Astrocyte (in vitro differentiated cells and primary cell): ENCODE results near the gene OR51A7. TPM values are rescaled to one million over a fixed set of nuclear protein-coding genes. Genes with fewer than 3 reads are reported as not detected.

Source experiments
- DNase-seq: peaks from one replicate; pipeline ENCODE4 v3.0.0-alpha.2; 2010; ENCODE audit warnings: low read depth
- FAIRE-seq: peaks from 2 replicates; lab custom pipeline; 2011; peaks lifted over from hg19 to GRCh38; lab: Jason Lieb, UNC
- H2AFZ ChIP-seq: 2 replicates; pipeline ENCODE4 v1.6.0; 2012; ENCODE audit warnings: low read depth, low read length, inconsistent platforms
- H3K27ac ChIP-seq: 2 replicates; pipeline ENCODE4 v1.5.1; 2011; ENCODE audit warnings: low read depth, low read length, inconsistent platforms
- H3K27me3 ChIP-seq: 2 replicates; pipeline ENCODE4 v1.6.0; 2011; ENCODE audit warnings: low read length, inconsistent platforms; ENCODE audit not compliant: insufficient read depth
- H3K36me3 ChIP-seq: 2 replicates; pipeline ENCODE4 v1.5.1; 2011; ENCODE audit warnings: low read length, inconsistent platforms; ENCODE audit not compliant: insufficient read depth
- H3K4me1 ChIP-seq: 2 replicates; pipeline ENCODE4 v1.5.1; 2011; ENCODE audit warnings: low read length, inconsistent platforms; ENCODE audit not compliant: insufficient read depth
- H3K4me2 ChIP-seq: 2 replicates; pipeline ENCODE4 v1.6.0; 2012; ENCODE audit warnings: low read length, inconsistent platforms
- H3K4me3 ChIP-seq: 2 replicates; pipeline ENCODE4 v1.5.1; 2011; ENCODE audit warnings: low read depth, mild to moderate bottlenecking, low read length, inconsistent platforms; ENCODE audit not compliant: insufficient read depth
- H3K79me2 ChIP-seq: 2 replicates; pipeline ENCODE4 v1.6.0; 2012; ENCODE audit warnings: mild to moderate bottlenecking, low read length, inconsistent platforms; ENCODE audit not compliant: insufficient read depth
- H3K9ac ChIP-seq: 2 replicates; pipeline ENCODE4 v1.6.0; 2012; ENCODE audit warnings: mild to moderate bottlenecking, low read length, inconsistent platforms
- H3K9me3 ChIP-seq: 2 replicates; pipeline ENCODE4 v1.5.1; 2012; ENCODE audit warnings: low read depth, mild to moderate bottlenecking, low read length, inconsistent platforms; ENCODE audit not compliant: insufficient read depth
- H4K20me1 ChIP-seq: 2 replicates; pipeline ENCODE4 v1.6.0; 2012; ENCODE audit warnings: low read length, inconsistent platforms; ENCODE audit not compliant: insufficient read depth
- H3K27ac Mint-ChIP-seq: one replicate; pipeline ENCODE4 v1.8.0; 2021; ENCODE audit warnings: mild to moderate bottlenecking, mixed read lengths; ENCODE audit not compliant: unreplicated experiment
- H3K27me3 Mint-ChIP-seq: one replicate; pipeline ENCODE4 v1.8.0; 2021; ENCODE audit warnings: low read depth, mixed read lengths; ENCODE audit not compliant: unreplicated experiment
- H3K36me3 Mint-ChIP-seq: one replicate; pipeline ENCODE4 v1.8.0; 2021; ENCODE audit warnings: low read depth, mixed read lengths; ENCODE audit not compliant: unreplicated experiment
- H3K4me1 Mint-ChIP-seq: one replicate; pipeline ENCODE4 v1.8.0; 2021; ENCODE audit warnings: low read depth, mixed read lengths; ENCODE audit not compliant: unreplicated experiment
- H3K4me3 Mint-ChIP-seq: one replicate; pipeline ENCODE4 v1.8.0; 2021; ENCODE audit warnings: mild to moderate bottlenecking, moderate library complexity, mixed read lengths; ENCODE audit not compliant: unreplicated experiment
- H3K9me3 Mint-ChIP-seq: one replicate; pipeline ENCODE4 v1.8.0; 2021; ENCODE audit warnings: mild to moderate bottlenecking, mixed read lengths; ENCODE audit not compliant: unreplicated experiment
- CTCF ChIP-seq: IDR thresholded peaks from 2 replicates; pipeline ENCODE4 v1.5.1; 2011; ENCODE audit warnings: low read depth, mild to moderate bottlenecking, inconsistent platforms, low read length, moderate library complexity; ENCODE audit not compliant: insufficient read depth
- EZH2 ChIP-seq: IDR thresholded peaks from 2 replicates; pipeline ENCODE4 v1.6.1; 2012; ENCODE audit warnings: mild to moderate bottlenecking, low read length, inconsistent platforms; ENCODE audit not compliant: insufficient read depth
- total RNA-seq: library from RNA; stranded (reverse); gene quantifications from 2 replicates; pipeline ENCODE4 v1.2.1, GENCODE V29; 2021

OR51A7 gene
- total RNA-seq, 1 donor from 2014 or later, result not detected

DNA sequence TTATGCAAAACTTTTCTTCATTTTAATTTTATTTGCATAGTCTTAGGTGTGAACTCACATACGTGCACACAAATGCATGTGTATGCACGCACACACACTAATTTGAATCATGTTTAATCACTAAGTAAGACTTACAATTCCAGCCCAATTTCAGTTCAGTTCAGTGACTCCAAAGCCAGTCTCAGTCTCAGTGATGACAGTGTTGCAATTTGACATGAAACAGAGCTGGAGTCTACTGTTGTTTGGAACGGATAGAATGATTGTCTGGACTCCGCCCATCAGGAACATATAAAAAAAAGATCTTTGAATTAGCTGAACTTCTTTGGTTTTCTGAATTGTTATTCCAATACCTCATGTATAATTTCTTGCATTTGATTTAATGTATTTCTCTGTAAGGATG lies 39.7 kb upstream of the OR51A7 start:
- Mint-ChIP-seq H3K27ac (no peak overlapping the region), H3K36me3 (no peaks in the 10 kb centered on the region)
- H3K4me2 ChIP-seq, result no peak overlapping the region

GRCh38 chr11:4865855-4866254 lies 37.7 kb upstream of the OR51A7 start:
- TF ChIP-seq EZH2 (no peak), CTCF (no peak)
- no peaks in the 10 kb centered on the region for H3K9me3 ChIP-seq
- Mint-ChIP-seq H3K27ac (no peak overlapping the region), H3K36me3 (no peaks in the 10 kb centered on the region), H3K4me3 (no peak overlapping the region), H3K4me1 (no peaks in the 10 kb centered on the region), H3K9me3 (peaks cover 4% of the 10 kb centered on the region), H3K27me3 (no peaks in the 10 kb centered on the region)
- H3K27me3 ChIP-seq, result no peaks in the 10 kb centered on the region
- no peak overlapping the region for H3K27ac ChIP-seq
- H3K9ac ChIP-seq, result no peak overlapping the region
- no peak for FAIRE-seq
- H3K79me2 ChIP-seq, result no peaks in the 10 kb centered on the region
- H3K4me3 ChIP-seq, result no peak overlapping the region
- H4K20me1 ChIP-seq, result no peaks in the 10 kb centered on the region
- DNase-seq, result no peak
- H3K4me1 ChIP-seq, result no peaks in the 10 kb centered on the region
- H2AFZ ChIP-seq, result no peak overlapping the region
- H3K4me2 ChIP-seq, result no peak overlapping the region
- H3K36me3 ChIP-seq, result no peaks in the 10 kb centered on the region

More for the DNA sequence above, 39.7 kb upstream of the OR51A7 start:
- Histone ChIP-seq H3K4me3 (no peak overlapping the region), H3K36me3 (no peaks in the 10 kb centered on the region), H3K9me3 (no peaks in the 10 kb centered on the region), H3K9ac (no peak overlapping the region), H3K79me2 (no peaks in the 10 kb centered on the region), H3K27ac (no peak overlapping the region), H3K27me3 (no peaks in the 10 kb centered on the region), H2AFZ (no peak overlapping the region), H3K4me1 (no peaks in the 10 kb centered on the region), H4K20me1 (no peaks in the 10 kb centered on the region)
- Mint-ChIP-seq H3K4me3 (no peak overlapping the region), H3K9me3 (peaks cover 2% of the 10 kb centered on the region), H3K4me1 (no peaks in the 10 kb centered on the region), H3K27me3 (no peaks in the 10 kb centered on the region)
- TF ChIP-seq EZH2 (no peak), CTCF (no peak)
- no peak for FAIRE-seq
- DNase-seq, result no peak

- H3K27ac ChIP-seq, result no peak overlapping the region
- no peaks in the 10 kb centered on the region for H3K27me3 ChIP-seq
- no peaks in the 10 kb centered on the region for H3K36me3 Mint-ChIP-seq
- no peaks in the 10 kb centered on the region for H3K79me2 ChIP-seq
- no peaks in the 10 kb centered on the region for H3K36me3 ChIP-seq
- no peaks in the 10 kb centered on the region for H3K9me3 ChIP-seq
- FAIRE-seq, result no peak
- H3K27ac Mint-ChIP-seq, result peak overlapping the region; percentile 90
- H3K4me1 ChIP-seq, result no peaks in the 10 kb centered on the region
- no peak overlapping the region for H3K4me3 Mint-ChIP-seq
- H2AFZ ChIP-seq, result no peak overlapping the region
- H3K4me1 Mint-ChIP-seq, result peaks cover 16% of the 10 kb centered on the region
- no peak for DNase-seq
- TF ChIP-seq EZH2, result no peak
- TF ChIP-seq CTCF, result no peak
- peaks cover 2% of the 10 kb centered on the region for H3K9me3 Mint-ChIP-seq
- no peak overlapping the region for H3K9ac ChIP-seq
- H4K20me1 ChIP-seq, result no peaks in the 10 kb centered on the region
- H3K4me2 ChIP-seq, result no peak overlapping the region
- H3K27me3 Mint-ChIP-seq, result no peaks in the 10 kb centered on the region
- no peak overlapping the region for H3K4me3 ChIP-seq
Measured at GRCh38 chr11:4881188-4881587, 22.4 kb upstream of the OR51A7 start.
